Endometrium (tissue), 2 donors: ENCODE results near the gene PRLR.
A peak's percentile ranks its signal among the peaks of the same experiment; 100 is the strongest.

ENCODE experiments used
- FAIRE-seq: peaks from 2 replicates; lab custom pipeline; 2012; peaks lifted over from hg19 to GRCh38; lab: Jason Lieb, UNC
- donor health status: control.
- donor health status: control.

PRLR gene

GRCh38 chr5:35159370-35159742 is 70.9 kb downstream of the PRLR start:
- FAIRE-seq, result no peak

DNA sequence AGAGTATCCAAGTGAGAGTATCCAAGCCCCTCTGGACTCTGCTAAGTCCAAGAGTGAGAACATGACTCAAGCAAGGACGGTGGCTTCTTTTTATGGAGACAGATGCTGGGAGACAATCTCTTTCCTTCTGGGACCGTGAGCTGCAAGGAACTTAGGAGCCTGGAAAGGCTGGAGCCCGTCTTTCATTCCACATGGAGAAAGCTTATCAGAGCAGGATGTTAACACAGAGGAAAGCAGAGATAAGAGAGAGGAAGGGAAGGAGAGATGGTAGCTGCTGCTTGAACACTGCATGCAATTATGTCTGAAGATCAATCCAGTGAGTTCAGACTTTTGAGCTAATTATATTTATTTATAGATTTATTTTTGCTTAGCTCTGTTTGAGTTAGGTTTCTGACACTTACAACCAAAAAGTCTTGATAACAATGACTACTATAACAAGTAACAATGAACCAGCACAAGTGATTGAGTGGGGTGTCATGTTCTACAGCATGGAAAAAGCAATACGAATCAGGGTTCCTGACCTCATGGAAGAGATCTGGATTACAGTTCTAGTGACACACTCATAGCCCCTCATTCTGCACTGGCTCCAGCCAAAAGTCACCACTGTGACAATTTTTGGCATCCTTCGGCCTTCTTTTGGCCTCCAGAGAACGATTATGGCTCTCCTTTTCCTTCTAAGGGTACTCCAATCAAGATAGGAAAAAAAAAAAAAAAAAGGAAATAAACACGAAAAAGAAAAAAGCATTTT is 71.5 kb downstream of the PRLR start:
- FAIRE-seq, result no peak

DNA sequence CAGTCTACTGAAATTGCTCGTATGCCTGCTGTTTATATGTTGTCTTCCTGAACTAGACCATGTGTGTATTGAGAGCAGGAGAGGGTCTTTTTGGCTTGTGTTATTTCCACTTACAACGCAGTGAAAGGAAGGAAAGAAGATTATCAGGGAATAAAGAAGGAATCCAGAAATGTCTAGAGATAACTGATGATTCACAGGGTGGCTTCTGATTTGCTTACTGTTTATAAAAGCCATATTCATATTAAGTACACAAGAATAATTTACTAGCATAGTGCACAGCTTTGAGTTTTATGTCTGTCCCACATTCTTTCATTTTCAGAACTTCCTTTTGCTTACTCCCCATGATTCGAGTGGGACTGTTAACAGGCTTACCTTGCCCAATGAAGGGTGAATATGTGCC is 72.1 kb downstream of the PRLR start:
- FAIRE-seq, result no peak

DNA sequence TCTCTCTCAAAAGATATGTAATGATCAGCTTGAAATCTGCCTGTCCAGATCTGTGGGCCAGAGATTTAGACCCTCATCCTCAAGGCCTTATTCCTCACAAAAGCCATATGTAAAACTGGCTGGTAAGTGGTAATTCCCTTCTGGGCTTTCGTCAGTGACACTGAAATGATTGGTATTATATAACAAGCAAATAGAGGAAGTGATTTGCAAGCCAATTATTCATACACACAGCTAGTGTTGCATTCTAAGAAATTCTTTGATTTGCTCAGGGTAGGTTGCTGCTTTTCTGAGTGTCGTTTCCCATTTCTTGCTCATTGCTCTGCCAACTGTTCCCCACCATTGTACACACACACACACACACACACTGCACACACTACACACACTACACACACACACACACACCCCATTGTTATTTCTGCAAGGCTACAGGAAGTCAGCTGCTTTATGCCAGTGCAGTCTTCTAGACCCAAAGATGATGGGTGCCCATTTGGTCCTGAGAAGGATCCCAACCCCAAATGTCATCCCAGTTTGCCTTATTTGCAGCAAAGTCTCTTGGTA is 76.8 kb downstream of the PRLR start:
- no peak for FAIRE-seq

DNA sequence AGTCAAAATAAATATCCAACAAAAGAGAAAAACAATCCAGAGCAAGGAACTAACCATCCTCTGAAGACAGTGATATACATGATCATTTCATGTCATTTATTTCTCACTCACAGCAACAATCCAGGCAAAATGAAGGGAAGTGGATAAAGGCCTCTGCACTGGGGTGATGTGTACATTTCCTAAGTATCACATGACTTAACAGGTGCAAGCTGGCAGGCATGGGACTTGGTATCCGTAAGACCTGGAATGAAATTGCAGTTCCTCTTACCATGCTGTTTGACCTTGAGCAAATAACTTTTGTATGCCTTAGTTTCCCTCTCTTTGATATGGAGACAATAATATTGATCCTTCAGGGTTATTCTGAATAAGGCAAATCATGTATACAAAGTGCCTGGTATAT is 77.6 kb downstream of the PRLR start:
- no peak for FAIRE-seq

DNA sequence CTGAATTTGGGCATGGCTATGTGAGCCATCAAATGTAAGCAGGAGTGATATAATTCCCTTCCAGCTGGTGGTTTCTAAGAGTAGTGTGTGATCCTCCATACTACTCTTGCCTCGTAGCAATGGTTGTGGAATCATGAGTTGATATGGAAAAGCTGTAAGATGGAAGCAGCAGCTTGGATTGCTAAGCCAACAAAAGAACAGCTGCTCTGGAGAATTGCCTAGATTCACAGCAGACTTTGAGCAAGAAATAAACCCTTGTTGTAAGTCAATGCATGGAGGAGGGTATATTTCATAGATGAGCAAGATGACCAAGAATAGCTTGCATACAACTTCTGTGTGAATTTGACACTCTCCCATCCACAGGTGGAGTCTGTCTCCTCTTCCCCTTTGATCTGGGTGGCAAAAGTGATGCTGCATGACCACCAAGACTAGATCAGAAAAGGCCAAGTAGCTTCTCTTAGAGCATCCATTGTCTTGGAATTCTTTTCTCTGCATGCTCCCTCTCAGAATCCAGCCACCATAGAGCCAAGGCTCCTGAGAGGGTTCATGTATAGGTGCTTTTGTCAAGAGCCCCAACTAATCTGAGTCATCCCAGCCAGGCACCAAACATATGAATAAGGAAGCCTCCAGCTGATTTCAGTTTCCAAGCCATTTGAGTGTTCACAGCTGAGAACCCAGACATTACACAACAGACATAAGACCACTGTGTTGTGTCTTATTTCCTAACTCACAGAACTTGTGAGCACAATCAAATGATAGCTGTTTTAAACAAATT is 79.0 kb downstream of the PRLR start:
- FAIRE-seq, result no peak

DNA sequence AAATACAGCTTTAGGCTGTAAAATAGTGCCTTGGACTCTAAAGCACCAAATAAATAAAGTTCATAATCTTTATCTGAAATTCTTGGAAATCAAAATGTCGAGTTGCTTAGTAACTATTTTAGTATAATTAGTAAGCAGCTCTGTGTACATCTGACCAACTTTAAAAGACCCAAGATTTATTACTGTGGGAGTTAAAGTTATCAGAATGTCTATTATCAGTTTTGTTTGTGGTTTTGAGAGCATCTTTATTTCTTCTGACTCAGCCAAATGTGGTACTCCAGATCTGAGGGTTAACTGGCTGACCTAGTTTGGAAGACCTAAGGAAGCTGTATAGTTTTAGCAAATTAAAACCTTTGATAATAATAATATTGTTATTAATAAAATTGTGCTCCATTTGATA is 81.2 kb downstream of the PRLR start:
- FAIRE-seq, result peak; percentile 37

GRCh38 chr5:35146406-35146805 is 83.9 kb downstream of the PRLR start:
- no peak for FAIRE-seq

DNA sequence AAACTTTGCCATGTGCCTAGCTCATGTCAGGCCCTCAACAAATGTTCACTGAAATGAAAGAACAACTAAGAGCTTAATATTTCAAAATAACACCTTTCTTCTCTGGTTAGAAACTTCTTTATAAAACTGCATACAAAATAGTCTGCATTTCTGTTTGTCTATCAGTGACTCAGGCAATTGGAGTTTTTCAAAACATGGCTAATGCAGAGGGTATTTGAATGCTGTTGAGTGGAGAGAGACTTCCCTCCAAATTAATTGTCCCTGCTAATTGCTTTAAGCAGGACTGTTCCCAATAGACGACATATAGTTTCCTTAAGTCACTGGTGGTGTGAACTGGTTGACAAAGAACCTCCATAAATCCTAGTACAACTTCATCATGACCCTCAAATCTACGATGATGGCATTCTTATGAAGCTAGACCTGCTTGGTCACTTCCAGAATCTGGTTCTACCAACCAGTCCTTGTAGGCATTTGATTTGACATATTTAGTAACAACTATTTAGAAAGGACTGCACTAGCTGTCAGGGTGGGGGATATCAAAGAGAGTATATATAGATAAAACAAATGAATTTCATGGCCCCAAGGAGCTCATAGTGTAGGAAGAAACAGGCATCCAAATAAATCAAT is 84.5 kb downstream of the PRLR start:
- FAIRE-seq, result no peak

DNA sequence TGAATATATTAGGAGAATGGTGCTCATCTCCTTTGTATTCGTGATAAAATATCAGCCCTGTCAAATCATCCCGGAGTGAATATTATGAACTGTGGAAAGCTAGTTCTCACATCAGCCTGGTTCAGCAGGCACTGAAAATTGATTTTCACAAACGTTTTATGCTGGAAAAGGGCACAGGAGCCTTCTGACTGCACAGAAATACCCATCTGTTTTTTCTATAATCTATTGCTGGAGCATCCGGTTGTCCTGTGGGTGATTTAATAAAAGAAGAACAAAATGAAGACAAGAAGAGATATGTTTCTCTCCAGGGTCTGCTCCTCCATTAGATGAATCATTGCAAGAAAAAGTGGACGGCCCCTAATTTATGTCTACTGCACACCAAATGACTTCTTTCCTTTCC is 85.3 kb downstream of the PRLR start:
- no peak for FAIRE-seq

- FAIRE-seq, result peak; percentile 67
Observed at GRCh38 chr5:35143841-35144240, 86.4 kb downstream of the PRLR start.

- no peak for FAIRE-seq
Observed at GRCh38 chr5:35141739-35142138, 88.5 kb downstream of the PRLR start.

- FAIRE-seq, result peak; percentile 50
Observed at GRCh38 chr5:35138232-35138631, 92.1 kb downstream of the PRLR start.

DNA sequence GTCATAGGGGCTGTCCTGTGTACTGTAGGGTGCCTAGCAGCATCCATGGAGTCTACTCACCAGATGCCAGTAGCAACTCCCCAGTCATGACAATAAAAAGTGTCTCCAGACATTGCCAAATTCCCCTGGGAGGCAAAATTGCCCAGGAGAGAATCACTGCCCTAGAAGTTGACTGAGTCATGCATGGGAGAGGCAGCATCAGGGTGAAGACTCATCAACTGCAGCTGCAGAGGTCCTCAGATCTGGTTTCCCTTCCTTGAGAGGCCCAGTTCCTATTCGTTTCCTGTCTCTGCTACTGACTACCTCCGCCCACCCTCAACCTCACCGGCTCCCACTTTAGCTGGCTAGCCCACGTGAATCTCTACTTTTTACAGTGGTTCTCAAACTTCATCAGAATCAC is 93.9 kb downstream of the PRLR start:
- FAIRE-seq, result no peak

DNA sequence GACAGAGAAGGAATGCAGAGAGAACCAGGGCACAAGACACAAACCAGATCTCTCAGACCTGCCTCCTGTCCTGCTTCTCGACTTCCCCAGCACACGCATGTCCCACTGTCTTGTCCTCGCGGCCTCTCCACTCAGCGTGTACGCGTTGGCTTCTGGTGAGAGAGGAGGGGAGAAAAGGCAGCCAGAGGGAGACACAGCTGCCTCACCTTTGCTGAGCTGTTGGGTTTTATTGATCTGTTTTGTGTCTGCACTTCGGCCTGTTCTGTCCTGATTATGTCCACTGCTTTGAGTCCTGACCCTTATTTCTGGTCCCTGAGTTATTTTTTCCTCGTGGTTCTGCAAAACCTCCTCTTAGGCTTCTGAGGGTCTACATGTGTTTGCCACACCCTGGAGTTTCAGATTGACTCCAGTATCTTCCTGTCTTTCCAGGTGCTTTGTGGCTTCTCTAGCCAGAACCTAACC is 95.0 kb downstream of the PRLR start:
- no peak for FAIRE-seq

DNA sequence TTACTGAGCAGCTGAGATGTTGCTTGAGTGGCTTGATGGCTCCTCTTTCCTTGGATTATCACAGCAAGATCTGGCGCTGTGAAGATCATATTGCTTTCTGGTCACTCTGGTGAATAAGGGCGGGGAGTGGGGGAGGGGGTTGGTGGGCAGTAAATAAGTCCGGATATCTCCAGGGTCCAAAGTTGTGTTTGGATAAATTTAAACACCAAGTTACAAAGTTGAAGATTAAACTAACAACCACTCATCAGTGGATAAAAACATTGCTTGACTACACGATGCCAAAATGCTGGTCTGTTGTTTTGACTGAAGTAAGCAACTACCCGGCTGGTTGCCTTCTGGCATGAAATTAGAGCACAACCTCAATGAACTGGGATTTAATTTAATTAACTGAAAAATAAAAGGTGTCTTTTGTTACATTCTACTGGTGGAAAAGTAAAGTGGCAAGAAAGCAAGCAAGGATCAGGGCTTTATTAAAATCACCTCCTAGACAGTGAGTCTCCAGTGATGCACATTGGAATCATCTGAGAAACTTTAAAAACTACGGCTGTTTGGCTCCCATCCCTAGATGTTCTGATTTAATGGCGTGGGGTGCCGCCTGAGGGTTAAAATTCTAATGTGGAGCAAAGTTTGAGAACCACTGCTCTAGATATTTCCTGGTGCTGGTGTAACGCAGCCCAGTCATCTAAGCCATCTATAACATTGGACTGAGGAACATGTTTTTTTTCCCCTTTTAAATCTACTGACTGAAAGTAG is 95.8 kb downstream of the PRLR start:
- FAIRE-seq, result no peak

GRCh38 chr5:35133186-35133585 is 97.1 kb downstream of the PRLR start:
- no peak for FAIRE-seq

GRCh38 chr5:35131723-35132122 is 98.6 kb downstream of the PRLR start:
- FAIRE-seq, result no peak

DNA sequence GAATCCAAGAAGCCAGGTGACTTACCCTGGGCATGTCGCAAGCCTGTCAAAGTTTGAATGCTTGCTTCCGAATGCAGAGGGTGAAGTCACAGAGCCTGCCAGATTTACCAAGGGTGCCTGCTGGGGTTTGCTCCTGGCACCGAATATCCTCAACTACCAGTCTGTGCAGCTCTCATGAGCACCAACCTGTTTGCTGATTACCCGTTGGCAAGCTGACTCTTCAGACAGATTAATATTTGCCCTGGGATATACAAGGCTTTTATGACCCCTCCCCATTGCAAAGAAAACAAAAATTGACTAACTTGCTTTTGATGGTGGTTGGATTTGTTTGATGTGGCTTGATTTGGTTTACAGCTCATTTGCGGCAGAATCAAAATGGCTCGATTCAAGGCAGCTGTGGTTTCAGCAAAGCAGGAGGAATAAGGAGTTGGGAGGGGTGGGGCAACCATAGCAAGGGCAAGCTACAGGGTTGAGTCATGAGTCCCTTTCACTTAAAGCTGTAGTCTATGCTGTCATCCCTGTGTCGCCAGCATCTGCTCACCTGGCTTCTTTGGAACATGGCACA is 100.3 kb downstream of the PRLR start:
- FAIRE-seq, result no peak

GRCh38 chr5:35129276-35129675 is 101.0 kb downstream of the PRLR start:
- FAIRE-seq, result no peak

DNA sequence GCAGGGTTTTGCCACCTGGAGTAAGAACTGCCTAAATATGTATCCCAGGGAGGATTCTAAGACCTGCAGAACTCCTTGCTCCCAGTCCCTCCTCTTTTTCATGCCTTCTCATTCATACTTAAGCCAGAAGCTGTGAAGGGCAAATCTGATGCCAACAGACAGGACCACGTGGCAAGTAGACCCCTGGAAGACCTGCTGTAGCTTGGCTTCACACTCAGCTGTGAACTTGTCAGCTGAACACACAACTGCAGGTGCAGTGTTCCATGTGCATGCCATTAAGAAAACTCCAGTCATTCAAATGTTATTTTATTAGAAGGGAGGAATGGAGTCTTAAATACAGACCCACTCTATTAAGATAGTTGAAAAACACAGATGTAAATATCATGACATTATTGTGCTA is 103.3 kb downstream of the PRLR start:
- FAIRE-seq, result no peak

- no peak for FAIRE-seq
Observed at GRCh38 chr5:35125746-35126145, 104.5 kb downstream of the PRLR start.
